Urinary bladder (tissue), 4 donors: Measurements from ENCODE around the gene CARD19. TPM values are rescaled to one million over a fixed set of nuclear protein-coding genes. Genes with fewer than 3 reads are reported as not detected.

ENCODE experiments used
- DNase-seq: peaks from one replicate; pipeline ENCODE4 v3.0.0-alpha.2; 2015; ENCODE audit errors: extremely low spot score
- H3K27ac ChIP-seq: one replicate; pipeline ENCODE4 v1.5.1; 2013; ENCODE audit warnings: low read depth, mild to moderate bottlenecking, moderate library complexity
- H3K36me3 ChIP-seq: one replicate; pipeline ENCODE4 v1.6.1; 2013; ENCODE audit warnings: mild to moderate bottlenecking, moderate library complexity; ENCODE audit not compliant: insufficient read depth
- H3K4me1 ChIP-seq: one replicate; pipeline ENCODE4 v1.6.1; 2013; ENCODE audit warnings: mild to moderate bottlenecking, moderate library complexity; ENCODE audit not compliant: insufficient read depth
- H3K4me3 ChIP-seq: one replicate; pipeline ENCODE4 v1.5.1; 2013; ENCODE audit warnings: low read depth, low read length
- WGBS: extraction: QIAGEN DNeasy Blood & Tissue Kit; methylation state at CpG from one replicate; pipeline ENCODE4 v1.1.7; 2013; 5-methylcytosine and 5-hydroxymethylcytosine counted together
- polyA plus RNA-seq: library from polyadenylated mRNA; stranded (reverse); fragments of 200-250 nt; gene quantifications from one replicate; pipeline ENCODE4 v1.2.3, GENCODE V29; 2013
- total RNA-seq: library from RNA; depleted of rRNA; stranded (reverse); fragments of >200 nt; gene quantifications from one replicate; pipeline ENCODE4 v1.2.3, GENCODE V29; 2014
- donor health status: healthy with polysubstance abuse.
- donor health status: healthy.

The CARD19 gene
- total and polyA plus RNA-seq, 2 donors = 14.8 to 77.0 TPM

DNA sequence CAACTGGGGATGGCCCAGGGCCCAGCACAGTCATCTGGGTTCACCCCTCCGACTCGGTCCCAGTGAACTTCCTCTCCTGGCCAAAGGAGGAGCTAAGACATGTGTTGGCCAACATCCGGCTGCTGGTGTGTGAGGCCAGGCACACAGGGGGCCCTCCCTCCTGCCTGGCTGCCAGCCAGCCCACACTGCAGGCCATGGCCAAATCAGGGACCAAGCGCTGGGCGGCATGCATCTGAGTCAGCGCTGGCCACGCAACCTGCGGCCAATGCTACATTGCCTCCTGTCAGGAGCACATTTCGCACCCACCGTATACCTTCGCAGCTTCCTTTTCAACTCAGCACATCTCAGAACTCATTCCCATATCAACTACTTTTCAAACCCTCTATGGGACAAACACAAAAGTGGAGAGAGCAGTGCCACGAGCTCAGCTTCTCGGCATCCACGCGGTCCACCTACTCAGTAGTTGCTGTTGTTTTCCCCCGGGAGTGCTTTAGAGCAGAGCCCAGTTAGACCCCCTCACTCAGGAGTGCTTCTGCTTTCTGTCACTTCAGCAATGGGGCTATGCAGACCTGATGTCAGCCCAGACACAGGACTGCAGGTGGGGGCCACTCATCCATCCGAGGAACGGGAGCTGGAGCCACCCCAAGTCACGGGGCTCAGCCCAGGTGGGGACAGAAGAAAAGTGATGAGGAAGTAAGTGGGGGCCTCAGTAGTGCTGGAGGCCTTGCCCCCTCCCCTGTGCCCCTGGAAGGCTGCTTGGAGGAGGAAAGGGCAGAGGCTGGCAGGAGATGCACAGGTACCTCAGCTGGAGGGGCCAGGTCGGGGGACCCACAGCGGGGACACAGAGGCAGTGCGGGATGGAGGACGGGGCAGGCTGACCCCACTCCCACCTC, 24.2 kb downstream of the CARD19 start:
- Histone ChIP-seq H3K4me1 (peaks cover 1% of the 10 kb centered on the region), H3K27ac (peak overlapping the region; percentile 72), H3K36me3 (no peaks in the 10 kb centered on the region), H3K4me3 (no peak overlapping the region)
- DNase-seq = no peak
- 39% methylated on average over 23 of the region's 23 CpGs for WGBS

DNA sequence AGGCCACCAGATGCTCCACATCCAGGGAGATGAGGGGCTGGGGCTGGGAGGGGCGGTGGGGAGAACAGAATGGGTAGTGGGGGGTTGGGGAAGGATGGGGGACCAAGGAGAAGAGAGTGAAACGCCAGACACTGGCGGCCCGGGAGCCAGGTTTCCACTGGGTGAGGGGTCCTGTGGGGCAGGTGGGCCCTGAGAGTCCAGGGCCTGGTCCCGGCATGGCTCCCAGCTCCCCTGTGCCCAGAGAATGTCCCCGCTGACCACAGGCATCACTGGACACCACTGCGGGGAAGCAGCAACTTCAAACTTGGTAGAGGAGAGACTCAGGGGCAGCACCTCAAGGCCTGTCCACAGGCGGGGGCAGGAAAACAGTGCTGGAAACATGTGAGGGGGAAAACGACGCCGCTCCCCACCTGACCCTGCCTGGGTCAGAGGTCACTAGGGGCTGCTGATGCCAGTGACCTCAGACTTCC, 24.9 kb downstream of the CARD19 start:
- Histone ChIP-seq H3K4me3 (no peak overlapping the region), H3K27ac (no peak overlapping the region), H3K36me3 (no peaks in the 10 kb centered on the region), H3K4me1 (peaks cover 1% of the 10 kb centered on the region)
- 94% methylated on average over 11 of the region's 11 CpGs for WGBS
- no peak for DNase-seq

DNA sequence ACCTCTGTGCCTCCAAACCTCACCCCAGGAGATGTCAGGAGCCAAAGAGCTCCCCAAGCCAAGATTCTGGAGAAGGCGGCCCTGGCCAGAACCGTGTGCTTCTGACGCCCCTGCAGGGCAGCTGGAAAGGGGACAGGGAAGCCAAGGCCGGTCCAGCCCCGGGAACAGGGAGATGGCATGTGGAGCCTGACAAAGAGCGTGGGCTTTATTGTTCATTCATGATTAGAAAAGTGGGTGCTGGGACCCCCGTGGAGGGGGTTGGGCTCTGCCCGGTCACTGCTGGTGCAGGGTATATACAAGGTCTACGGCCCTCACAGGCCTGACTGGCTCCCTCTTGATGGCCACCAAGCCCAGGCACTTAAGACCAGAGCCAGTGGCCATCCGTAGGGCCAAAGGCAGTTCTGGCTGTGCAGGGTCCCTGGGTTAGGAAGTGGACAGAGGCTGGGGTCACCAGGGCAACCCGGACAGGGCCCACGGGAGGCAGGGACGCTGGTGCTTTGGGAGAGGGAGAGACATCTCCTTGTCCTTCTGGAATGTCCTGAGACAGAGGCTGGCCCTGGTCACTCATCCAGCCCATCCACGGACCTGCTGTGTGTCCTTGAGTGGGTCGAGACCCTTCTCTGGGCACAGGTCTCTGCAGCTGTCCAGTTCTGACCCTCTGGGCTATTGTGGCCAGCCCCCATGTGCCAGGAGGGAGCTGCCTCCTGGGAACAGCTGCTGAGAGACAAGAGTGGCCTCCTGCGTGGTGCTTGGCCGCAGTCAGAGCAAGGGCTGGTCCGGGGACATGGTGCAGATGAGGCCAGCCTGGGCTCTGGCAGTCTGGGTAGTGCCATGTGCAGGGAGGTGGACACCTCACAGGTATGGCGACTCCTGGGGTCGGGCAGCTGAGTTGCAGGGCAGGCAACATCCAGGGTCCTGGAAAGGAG, 25.6 kb downstream of the CARD19 start:
- H3K36me3 ChIP-seq = no peaks in the 10 kb centered on the region
- H3K4me3 ChIP-seq = no peak overlapping the region
- 90% methylated on average over 20 of the region's 20 CpGs for WGBS
- no peak overlapping the region for H3K27ac ChIP-seq
- H3K4me1 ChIP-seq = peaks cover 1% of the 10 kb centered on the region
- no peak for DNase-seq

DNA sequence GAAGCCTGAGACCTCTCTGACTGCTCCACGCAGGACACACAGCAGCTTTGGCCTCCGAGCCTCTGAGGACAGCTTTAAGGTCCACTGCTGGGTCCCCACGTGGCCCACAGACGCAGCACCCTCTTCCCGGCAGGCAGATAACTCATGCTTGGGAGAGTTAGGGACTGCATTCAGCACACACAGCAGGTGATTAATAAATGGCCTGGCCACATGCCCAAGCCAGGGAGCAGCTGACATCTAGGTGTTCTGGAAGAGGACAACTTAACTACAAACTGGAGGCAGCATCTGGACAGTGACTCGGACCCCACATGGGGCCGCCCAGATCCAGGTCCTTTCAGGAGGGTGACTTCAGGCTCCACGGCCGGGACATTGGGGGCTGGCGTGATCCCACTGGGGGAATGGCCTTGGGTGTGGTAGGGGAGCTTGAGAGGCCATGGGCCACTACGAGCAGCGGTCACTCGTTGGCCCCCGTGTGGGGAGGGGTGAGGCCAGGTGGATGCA, 26.8 kb downstream of the CARD19 start:
- 92% methylated on average over 14 of the region's 14 CpGs for WGBS
- no peak overlapping the region for H3K27ac ChIP-seq
- no peak overlapping the region for H3K4me3 ChIP-seq
- H3K4me1 ChIP-seq = peaks cover 3% of the 10 kb centered on the region
- no peaks in the 10 kb centered on the region for H3K36me3 ChIP-seq
- DNase-seq = no peak

DNA sequence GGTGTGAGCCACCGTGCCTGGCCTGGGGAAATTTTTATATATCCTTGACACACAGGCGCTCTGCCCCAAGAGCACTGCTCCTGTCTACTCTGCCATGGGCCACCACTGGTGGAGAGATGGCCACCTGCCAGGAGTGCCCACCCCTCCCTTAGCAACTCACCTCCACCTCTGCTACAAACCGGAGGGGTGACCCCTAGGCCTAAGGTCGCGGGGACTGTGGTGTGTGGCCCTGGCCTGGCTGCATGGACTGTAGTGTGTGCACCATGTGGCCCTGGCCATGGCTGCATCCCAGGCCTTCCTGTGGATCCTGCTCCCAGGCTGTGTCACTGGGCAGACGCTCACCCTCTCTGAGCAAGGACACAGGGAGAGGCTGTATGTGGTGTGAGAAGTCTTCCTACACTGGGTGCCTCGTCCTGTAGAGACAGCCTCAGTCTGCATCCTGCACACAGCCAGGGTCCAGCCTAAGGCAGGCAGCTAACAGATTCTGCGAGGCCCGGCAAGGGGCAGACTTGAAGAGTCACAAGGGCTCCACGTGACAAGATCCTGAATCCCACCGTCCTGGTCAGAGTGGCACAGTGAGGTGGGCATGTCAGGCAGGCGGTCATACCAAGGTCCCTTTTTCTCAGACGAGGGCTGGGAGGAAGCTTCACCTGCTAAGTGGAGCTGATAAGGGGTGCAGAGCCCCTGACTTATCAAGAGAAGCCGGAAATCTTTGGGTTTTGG, 27.7 kb downstream of the CARD19 start:
- Histone ChIP-seq H3K36me3 (no peaks in the 10 kb centered on the region), H3K27ac (no peak overlapping the region), H3K4me3 (no peak overlapping the region), H3K4me1 (peaks cover 3% of the 10 kb centered on the region)
- 82% methylated on average over 14 of the region's 14 CpGs for WGBS
- DNase-seq = no peak

DNA sequence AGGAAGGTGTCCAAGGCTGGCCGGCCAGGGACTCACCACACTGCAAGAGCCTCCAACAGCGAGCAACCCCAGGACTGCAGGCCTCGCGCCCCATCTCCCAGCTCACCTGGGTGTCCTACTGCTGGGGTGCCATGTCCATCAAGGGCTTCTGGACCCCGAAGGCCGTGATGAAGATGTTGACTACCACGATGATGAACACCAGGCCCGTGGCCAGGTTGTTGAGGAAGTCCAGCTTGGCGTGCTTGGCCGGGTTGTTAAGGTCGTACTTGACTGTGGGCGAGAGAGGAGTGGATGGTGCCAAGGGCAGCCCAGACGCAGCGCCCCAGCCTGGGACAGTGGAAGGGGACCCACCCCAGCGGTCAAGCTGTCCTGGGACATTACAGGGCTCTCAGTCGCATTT, 28.8 kb downstream of the CARD19 start:
- Histone ChIP-seq H3K36me3 (no peaks in the 10 kb centered on the region), H3K4me3 (no peak overlapping the region), H3K4me1 (peaks cover 3% of the 10 kb centered on the region), H3K27ac (no peak overlapping the region)
- DNase-seq = no peak
- 92% methylated on average over 16 of the region's 16 CpGs for WGBS

DNA sequence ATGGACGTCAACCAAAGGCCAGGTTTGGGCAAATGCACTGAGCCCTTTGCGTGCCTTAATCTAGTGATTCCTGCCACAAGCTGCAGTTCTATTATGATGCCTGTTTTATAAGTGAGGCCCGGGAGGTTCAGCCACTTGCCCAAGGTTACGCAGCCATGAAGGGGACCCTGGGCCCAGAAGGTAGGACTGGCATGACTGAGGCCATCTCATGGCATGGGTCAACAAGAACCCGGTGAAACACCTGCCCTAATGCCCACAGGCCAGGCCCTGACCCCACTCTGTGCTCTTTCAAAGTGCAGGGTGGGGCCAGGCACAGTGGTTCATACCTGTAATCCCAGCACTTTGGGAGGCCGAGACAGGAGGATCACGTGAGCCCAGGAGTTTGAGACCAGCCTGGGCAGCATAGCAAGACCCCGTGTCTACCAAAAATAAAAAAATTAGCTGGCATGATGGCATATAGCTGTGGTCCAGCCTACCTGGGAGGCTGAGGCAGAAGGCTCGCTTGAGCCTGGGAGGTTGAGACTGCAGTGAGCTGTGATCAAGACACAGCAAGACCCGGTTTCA, 29.4 kb downstream of the CARD19 start:
- DNase-seq = no peak
- 94% methylated on average over 10 of the region's 10 CpGs for WGBS
- Histone ChIP-seq H3K4me3 (no peak overlapping the region), H3K27ac (no peak overlapping the region), H3K36me3 (no peaks in the 10 kb centered on the region), H3K4me1 (peaks cover 2% of the 10 kb centered on the region)

DNA sequence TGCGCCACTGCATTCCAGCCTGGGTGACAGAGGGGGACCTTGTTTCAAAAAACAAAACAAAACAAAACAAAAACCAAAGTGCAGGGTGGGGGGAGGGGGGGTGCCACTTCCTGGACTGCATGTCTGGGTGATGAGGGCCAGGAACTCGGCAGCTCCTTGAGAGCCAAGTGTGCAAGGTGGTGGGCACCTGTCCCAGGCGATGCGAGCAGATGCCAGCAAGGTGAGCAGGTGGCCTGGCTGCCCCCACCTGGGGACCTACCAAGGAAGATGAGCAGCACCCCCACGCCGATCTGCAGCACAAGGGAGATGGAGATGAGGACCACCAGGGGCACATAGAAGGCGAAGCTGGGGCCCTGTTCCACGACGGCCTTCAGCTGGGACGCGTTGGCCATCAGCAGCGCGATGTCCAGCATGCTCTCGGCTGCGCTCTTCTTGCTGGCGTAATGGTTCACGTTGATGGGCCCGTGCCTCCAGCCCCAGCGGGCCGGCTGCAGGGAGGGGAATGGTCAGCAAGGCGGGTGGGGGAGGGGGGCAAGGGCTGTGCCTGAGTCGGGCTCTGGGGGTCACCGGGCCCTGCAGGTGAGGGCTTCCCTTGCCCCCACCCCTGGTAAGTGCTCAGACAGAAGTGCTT, 30.2 kb downstream of the CARD19 start:
- no peak overlapping the region for H3K27ac ChIP-seq
- no peak overlapping the region for H3K4me3 ChIP-seq
- WGBS = 78% methylated on average over 23 of the region's 23 CpGs
- DNase-seq = no peak
- H3K4me1 ChIP-seq = peaks cover 2% of the 10 kb centered on the region
- H3K36me3 ChIP-seq = no peaks in the 10 kb centered on the region

DNA sequence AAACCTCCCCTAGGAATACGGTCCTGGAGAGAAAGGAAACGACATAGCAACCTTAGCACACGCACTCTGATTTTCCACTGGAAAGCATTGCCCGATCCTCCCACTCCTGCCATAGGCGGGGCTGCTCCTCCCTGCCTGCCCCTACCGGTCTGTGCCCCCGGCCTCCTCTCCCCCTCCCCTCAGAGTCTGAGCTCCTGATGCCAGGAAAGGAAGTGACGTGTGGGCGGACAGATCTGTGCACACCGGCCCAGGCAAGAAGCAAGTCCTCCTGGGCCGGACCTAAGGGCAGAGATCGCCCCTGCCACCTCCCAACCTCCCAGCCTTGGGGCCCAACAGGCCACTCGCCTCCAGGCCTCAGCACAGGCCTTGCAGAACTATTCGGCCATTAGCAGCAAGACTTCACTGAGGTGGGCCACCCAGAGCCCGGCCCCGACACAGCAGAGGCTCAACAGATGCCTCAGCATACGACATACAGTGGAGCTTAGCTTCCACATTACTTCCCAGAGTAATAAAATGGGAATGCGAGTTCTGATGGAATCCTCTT, 30.9 kb downstream of the CARD19 start:
- H3K27ac ChIP-seq = no peak overlapping the region
- H3K4me1 ChIP-seq = peaks cover 2% of the 10 kb centered on the region
- H3K36me3 ChIP-seq = no peaks in the 10 kb centered on the region
- no peak overlapping the region for H3K4me3 ChIP-seq
- peak; percentile 56 for DNase-seq
- WGBS = 48% methylated on average over 18 of the region's 18 CpGs

DNA sequence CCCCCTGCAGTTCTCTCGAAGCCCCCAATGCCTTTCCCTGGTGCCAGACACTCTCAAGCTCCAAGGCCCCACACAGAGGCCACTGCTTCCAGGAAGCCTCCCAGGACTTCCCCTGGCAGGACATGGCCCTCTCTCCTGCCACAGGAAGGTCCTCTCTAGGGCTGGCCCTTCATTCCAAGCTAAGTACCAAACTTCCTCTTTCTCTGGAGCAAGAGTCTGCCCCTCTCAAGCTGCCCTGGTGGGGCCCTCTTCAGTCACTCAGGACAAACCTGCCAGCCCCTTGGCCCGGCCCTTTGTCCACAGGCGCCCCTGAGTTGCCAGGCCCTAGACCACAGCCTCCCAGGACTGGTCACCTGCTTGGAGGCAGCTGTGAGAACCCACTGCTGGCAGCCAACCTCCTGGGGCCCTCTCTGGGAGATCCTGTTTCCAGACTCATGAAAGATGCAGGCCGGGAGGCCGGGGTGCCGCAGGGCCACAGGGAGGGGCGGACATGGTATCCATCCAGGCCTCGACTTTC, 31.4 kb downstream of the CARD19 start:
- Histone ChIP-seq H3K27ac (no peak overlapping the region), H3K4me3 (no peak overlapping the region), H3K36me3 (no peaks in the 10 kb centered on the region), H3K4me1 (peaks cover 2% of the 10 kb centered on the region)
- no peak for DNase-seq
- 56% methylated on average over 8 of the region's 8 CpGs for WGBS

DNA sequence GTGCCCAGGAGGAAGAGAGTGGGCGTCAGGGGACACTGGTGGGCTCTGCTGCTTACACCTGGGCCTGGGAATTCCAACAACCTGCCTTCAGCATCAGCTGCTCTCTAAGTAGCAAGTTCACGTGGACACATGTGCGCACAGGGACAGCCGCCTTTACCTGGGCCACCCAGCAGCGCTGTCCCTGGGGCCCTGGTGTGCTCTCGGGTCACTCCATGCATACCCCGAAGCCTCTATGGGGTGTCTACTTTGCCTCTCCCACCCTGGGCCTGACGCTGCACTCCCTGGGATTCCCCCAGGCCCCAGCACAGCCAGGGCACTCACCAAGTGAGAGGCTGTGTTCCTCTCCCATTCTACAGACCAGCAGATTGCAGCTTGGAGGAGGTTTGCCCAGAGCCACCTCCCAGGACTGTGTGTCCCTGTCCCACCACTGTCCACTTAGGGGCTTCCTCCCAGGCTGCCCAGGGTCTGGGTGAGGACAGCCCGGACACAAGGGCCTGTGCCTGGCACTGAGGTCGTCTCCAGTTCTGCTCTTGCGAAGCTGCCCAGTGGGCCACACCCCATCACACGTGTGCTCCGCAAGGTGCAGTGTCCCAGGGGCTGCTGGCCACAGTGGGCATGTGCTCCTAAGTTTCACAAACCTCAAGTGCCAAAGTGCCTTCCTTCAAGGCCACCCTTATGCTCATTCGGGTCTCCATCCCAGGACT, 32.1 kb downstream of the CARD19 start:
- DNase-seq = no peak
- no peak overlapping the region for H3K4me3 ChIP-seq

More for the DNA sequence above, 32.1 kb downstream of the CARD19 start:
- Histone ChIP-seq H3K4me1 (peaks cover 2% of the 10 kb centered on the region), H3K27ac (no peak overlapping the region), H3K36me3 (no peaks in the 10 kb centered on the region)
- 91% methylated on average over 14 of the region's 14 CpGs for WGBS
